Upper lobe of left lung (tissue), 6 donors: ENCODE data around the gene LHCGR. TPM values are rescaled to one million over a fixed set of nuclear protein-coding genes. Genes with fewer than 3 reads are reported as not detected.

ENCODE experiments used
- ATAC-seq, 2 donors: fragments of 200-7000 bp; cut with Tn5 transposase; one replicate each; pipeline ENCODE4 v1.9.1; 2022; ENCODE audit warnings: mild to moderate bottlenecking in 2 of 2, moderate library complexity in 2 of 2; ENCODE audit not compliant: low FRiP score in 2 of 2
- DNase-seq, 2 donors: peaks; one replicate each; pipeline ENCODE4 v3.0.0-alpha.2; 2019 to 2020
- H3K27ac ChIP-seq, 4 donors: fragments of 200-600 bp; sonication (generic); one replicate each; pipeline ENCODE4 v1.5.1; 2016 to 2019
- H3K27me3 ChIP-seq, 4 donors: fragments of 200-600 bp; sonication (generic); one replicate each; pipeline ENCODE4 v1.5.1; 2017 to 2019
- H3K36me3 ChIP-seq, 4 donors: fragments of 200-600 bp; sonication (generic); one replicate each; pipeline ENCODE4 v1.5.1; 2016 to 2019
- H3K4me1 ChIP-seq, 4 donors: fragments of 200-600 bp; sonication (generic); one replicate each; pipeline ENCODE4 v1.5.1; 2018 to 2019
- H3K4me3 ChIP-seq, 4 donors: fragments of 200-600 bp; sonication (generic); one replicate each; pipeline ENCODE4 v1.5.1; 2017 to 2019; ENCODE audit warnings: mild to moderate bottlenecking in 2 of 4, moderate library complexity in 1 of 4
- H3K9me3 ChIP-seq, 4 donors: fragments of 200-600 bp; sonication (generic); one replicate each; pipeline ENCODE4 v1.5.1; 2018 to 2019
- CTCF ChIP-seq, 6 experiments: fragments of 450-650 bp in 4 of 6; fragments of 200-600 bp in 2 of 6; sonication (generic) in 2 of 6; IDR thresholded peaks; one replicate each; pipeline ENCODE4 v1.5.1; 2016 to 2019; ENCODE audit warnings: antibody characterized with exemption in 6 of 6
- EP300 ChIP-seq, 4 donors: sonication (generic); formaldehyde crosslinking; IDR thresholded peaks; one replicate each; pipeline ENCODE4 v1.5.1; 2017; ENCODE audit warnings: antibody characterized with exemption in 4 of 4, control low read depth in 2 of 4
- POLR2A ChIP-seq, 4 donors: fragments of 450-650 bp; IDR thresholded peaks; one replicate each; pipeline ENCODE4 v1.5.1; 2016 to 2017; ENCODE audit warnings: antibody characterized with exemption in 4 of 4, mild to moderate bottlenecking in 2 of 4
- POLR2AphosphoS5 ChIP-seq, 2 donors: sonication (generic); formaldehyde crosslinking; IDR thresholded peaks; one replicate each; pipeline ENCODE4 v1.5.1; 2017; ENCODE audit warnings: antibody characterized with exemption in 2 of 2
- WGBS, 2 donors: methylation state at CpG; one replicate each; pipeline ENCODE4 v1.1.5; 2017 to 2018; 5-methylcytosine and 5-hydroxymethylcytosine counted together
- total RNA-seq, 6 donors: library from RNA; depleted of rRNA in 4 of 6; stranded (reverse); fragments of >200 nt in 4 of 6; gene quantifications; one replicate each; pipeline versions ENCODE4 v1.1.0 to v1.2.1, GENCODE V29; 2016 to 2021
- donor health status: DM: no; HTN: no; CAD: no; lungs with moderate emphysema.
- donor health status: DM: no; HTN: yes; CAD: no; lungs with severe emphysema.

Gene LHCGR
- total RNA-seq, 6 donors from 2014 or later: 0.72 TPM; not detected in 5

DNA sequence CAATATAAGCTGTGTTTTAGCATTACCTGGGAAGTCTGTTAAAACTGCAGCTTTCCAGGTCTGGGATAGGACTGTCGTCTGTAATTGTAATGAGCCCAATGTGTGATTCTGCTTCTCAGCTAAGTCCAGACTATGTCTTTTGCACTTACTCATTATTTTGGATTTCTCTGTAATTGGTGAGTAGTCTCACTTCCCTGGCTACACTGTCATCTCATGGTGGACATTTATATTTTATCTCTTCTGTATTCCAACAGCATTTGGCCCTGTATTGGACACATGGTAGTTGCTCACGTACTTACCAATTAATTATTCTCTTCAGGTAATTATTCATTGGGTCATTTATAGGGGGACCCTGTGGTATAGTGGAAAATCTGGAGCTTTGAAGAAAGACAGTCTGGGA, 28.0 kb downstream of the LHCGR start:
- Histone ChIP-seq H3K4me1 (no peaks in the 10 kb centered on the region), H3K4me3 (no peak overlapping the region), H3K9me3 (no peaks in the 10 kb centered on the region), H3K27ac (no peak overlapping the region), H3K36me3 (no peaks in the 10 kb centered on the region), H3K27me3 (no peaks in the 10 kb centered on the region)
- WGBS, 2 donors: 77 to 80% methylated on average over 2 of the region's 2 CpGs
- DNase-seq: no peak
- TF ChIP-seq POLR2AphosphoS5 (IDR thresholded peaks at IDR 0.05): no peak
- no peak for TF ChIP-seq POLR2A (IDR thresholded peaks at IDR 0.05)
- TF ChIP-seq CTCF (IDR thresholded peaks at IDR 0.05): no peak
- no peak for TF ChIP-seq EP300 (IDR thresholded peaks at IDR 0.05)
- ATAC-seq: peak in 1 of 2 donors; percentile 40

GRCh38 chr2:48725696-48726494, 29.6 kb downstream of the LHCGR start:
- Histone ChIP-seq H3K27ac (no peak overlapping the region), H3K9me3 (no peaks in the 10 kb centered on the region), H3K36me3 (no peaks in the 10 kb centered on the region), H3K27me3 (no peaks in the 10 kb centered on the region), H3K4me1 (peaks cover 0 to under 1% (median 0%) of the 10 kb centered on the region in 4 donors), H3K4me3 (no peak overlapping the region)
- WGBS, 2 donors: 65 to 74% methylated on average over 7 of the region's 7 CpGs
- TF ChIP-seq CTCF (IDR thresholded peaks at IDR 0.05): no peak
- TF ChIP-seq POLR2AphosphoS5 (IDR thresholded peaks at IDR 0.05): no peak
- no peak for TF ChIP-seq EP300 (IDR thresholded peaks at IDR 0.05)
- no peak for TF ChIP-seq POLR2A (IDR thresholded peaks at IDR 0.05)
- ATAC-seq: no peak
- no peak for DNase-seq

DNA sequence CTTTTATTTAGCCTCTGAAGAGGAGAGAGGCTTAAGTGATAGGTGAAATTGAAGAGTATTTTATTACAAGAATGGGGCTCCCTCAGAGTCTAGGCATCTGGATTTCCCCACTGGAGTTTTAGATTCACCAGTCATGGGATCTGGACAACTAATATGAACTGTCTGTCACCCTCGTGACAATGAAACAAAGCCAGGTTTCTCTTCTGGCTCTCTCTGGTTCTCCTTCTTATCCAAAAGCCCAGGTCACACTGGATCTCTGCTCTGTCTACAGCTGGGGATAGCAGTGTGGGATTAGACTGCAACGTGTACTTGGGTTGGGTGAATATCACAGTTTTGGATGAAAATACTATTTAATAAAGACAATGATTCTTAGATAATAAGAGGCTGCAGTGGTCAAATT, 31.2 kb downstream of the LHCGR start:
- no peaks in the 10 kb centered on the region for H3K9me3 ChIP-seq
- no peak overlapping the region for H3K4me3 ChIP-seq
- H3K36me3 ChIP-seq: no peaks in the 10 kb centered on the region
- TF ChIP-seq POLR2A (IDR thresholded peaks at IDR 0.05): no peak
- H3K27ac ChIP-seq: no peak overlapping the region
- DNase-seq (no peak), ATAC-seq (no peak)
- WGBS, 2 donors: 86 to 95% methylated on average over 2 of the region's 2 CpGs
- H3K27me3 ChIP-seq: no peaks in the 10 kb centered on the region
- peaks cover 0 to 11% (median 0%) of the 10 kb centered on the region in 4 donors for H3K4me1 ChIP-seq

DNA sequence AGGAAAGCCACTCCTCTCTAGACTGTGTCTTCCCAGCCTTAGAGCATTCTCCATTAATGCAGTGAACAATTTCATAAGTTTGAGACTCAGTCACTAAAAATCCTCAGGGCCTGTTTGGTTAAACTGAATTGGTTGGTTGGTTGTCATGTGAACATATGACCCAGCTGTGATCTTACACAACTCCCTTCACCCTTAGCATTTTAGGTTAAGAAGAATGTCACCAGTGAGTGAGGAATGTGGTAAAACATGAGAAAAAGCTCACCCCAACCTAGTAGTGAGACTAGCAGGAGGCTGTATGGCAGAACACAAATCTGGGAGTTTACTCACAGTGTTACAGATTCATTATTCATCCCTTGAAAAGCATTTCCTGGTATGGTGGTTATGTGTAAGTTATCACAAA, 32.4 kb downstream of the LHCGR start:
- no peaks in the 10 kb centered on the region for H3K27me3 ChIP-seq
- no peak overlapping the region for H3K4me3 ChIP-seq
- H3K36me3 ChIP-seq: no peaks in the 10 kb centered on the region
- H3K27ac ChIP-seq: no peak overlapping the region
- ATAC-seq (no peak), DNase-seq (no peak)
- H3K4me1 ChIP-seq: peaks cover 0 to 17% (median 0%) of the 10 kb centered on the region in 4 donors
- TF ChIP-seq EP300 (IDR thresholded peaks at IDR 0.05) (no peak), CTCF (IDR thresholded peaks at IDR 0.05) (no peak), POLR2AphosphoS5 (IDR thresholded peaks at IDR 0.05) (no peak), POLR2A (IDR thresholded peaks at IDR 0.05) (no peak)
- H3K9me3 ChIP-seq: no peaks in the 10 kb centered on the region

GRCh38 chr2:48722391-48722790, 33.1 kb downstream of the LHCGR start:
- Histone ChIP-seq H3K4me1 (peaks cover 0 to 17% (median 0%) of the 10 kb centered on the region in 4 donors), H3K4me3 (no peak overlapping the region), H3K27ac (no peak overlapping the region), H3K9me3 (no peaks in the 10 kb centered on the region), H3K36me3 (no peaks in the 10 kb centered on the region), H3K27me3 (no peaks in the 10 kb centered on the region)
- TF ChIP-seq POLR2A (IDR thresholded peaks at IDR 0.05) (no peak), CTCF (IDR thresholded peaks at IDR 0.05) (no peak), EP300 (IDR thresholded peaks at IDR 0.05) (no peak), POLR2AphosphoS5 (IDR thresholded peaks at IDR 0.05) (no peak)
- 88 to 100% methylated on average over 1 of the region's 1 CpG for WGBS, 2 donors
- DNase-seq (no peak), ATAC-seq (no peak)
